ENCODE data around the gene OR2T1.

The OR2T1 gene

GRCh38 chr1:248402748-248403147 is at the start of gene OR2T1:
OR2T1 (plus strand) TSS chr1:248403048; CDS start chr1:248406148, 3,100 bp downstream.
- ChIA-PET POLR2A (no interaction called here), CTCF (no interaction called here)
- TF ChIP-seq ZBTB11 (tag by site-specific recombination; conservative IDR thresholded peaks at IDR 0.05; ENCODE audit: low read depth) (no peak), CTCF (tag by site-specific recombination; IDR thresholded peaks at IDR 0.05) (no peak), ZNF707 (tag by site-specific recombination; IDR thresholded peaks at IDR 0.05) (no peak), ZNF211 (tag by site-specific recombination; IDR thresholded peaks at IDR 0.05; ENCODE audit: low read depth) (no peak), TSHZ1 (tag by site-specific recombination; IDR thresholded peaks at IDR 0.05; ENCODE audit: borderline replicate concordance) (no peak), ZNF561 (tag by site-specific recombination; IDR thresholded peaks at IDR 0.05; ENCODE audit: borderline replicate concordance) (no peak), ZNF335 (tag by site-specific recombination; conservative IDR thresholded peaks at IDR 0.05) (no peak), HOXA7 (CRISPR knock-in tag; IDR thresholded peaks at IDR 0.05; ENCODE audit: borderline replicate concordance) (no peak), ZNF426 (tag by site-specific recombination; IDR thresholded peaks at IDR 0.05) (no peak), ZNF48 (tag by site-specific recombination; IDR thresholded peaks at IDR 0.05) (no peak)
- no peak within 1 kb of the TSS for H3K4me3 ChIP-seq (ENCODE audit: low read depth, low read length)
- H3K36me3 ChIP-seq (ENCODE audit: control insufficient read depth in 2 of 2, insufficient read depth in 1 of 2, low read length in 2 of 2), result no peaks in the 10 kb centered on the region
- H3K4me1 ChIP-seq (ENCODE audit: control insufficient read depth, insufficient read depth, low read length), result no peaks in the 10 kb centered on the region
- H3K9me3 ChIP-seq (ENCODE audit: control insufficient read depth, insufficient read depth, low read depth, low read length), result no peaks in the 10 kb centered on the region
- H3K27ac ChIP-seq (ENCODE audit: extremely low read depth, low read depth, low read length), result no peak within 1 kb of the TSS

GRCh38 chr1:248359415-248359814 is 43.4 kb upstream of the OR2T1 start:
- H3K4me3 ChIP-seq (ENCODE audit: low read depth, low read length), result no peak overlapping the region
- no peaks in the 10 kb centered on the region for H3K36me3 ChIP-seq (ENCODE audit: control insufficient read depth in 2 of 2, insufficient read depth in 1 of 2, low read length in 2 of 2)
- no peaks in the 10 kb centered on the region for H3K9me3 ChIP-seq (ENCODE audit: control insufficient read depth, insufficient read depth, low read depth, low read length)
- POLR2A ChIA-PET, result no interaction called here
- H3K27ac ChIP-seq (ENCODE audit: extremely low read depth, low read depth, low read length), result no peak overlapping the region
- no peaks in the 10 kb centered on the region for H3K4me1 ChIP-seq (ENCODE audit: control insufficient read depth, insufficient read depth, low read length)
- CTCF ChIA-PET, result no interaction called here
- TF ChIP-seq ZNF518A (tag by site-specific recombination; conservative IDR thresholded peaks at IDR 0.05; ENCODE audit: low read depth) (no peak), ZNF621 (tag by site-specific recombination; IDR thresholded peaks at IDR 0.05) (no peak), ZNF311 (tag by site-specific recombination; IDR thresholded peaks at IDR 0.05; ENCODE audit: borderline replicate concordance) (no peak), PATZ1 (tag by site-specific recombination; IDR thresholded peaks at IDR 0.05) (no peak), ZSCAN5A (tag by site-specific recombination; IDR thresholded peaks at IDR 0.05) (no peak), FEZF1 (tag by site-specific recombination; IDR thresholded peaks at IDR 0.05) (no peak), ZNF223 (tag by site-specific recombination; IDR thresholded peaks at IDR 0.05) (no peak)

Data from HEK293 (cell line).